Neural cell (in vitro differentiated cells): ENCODE data around the gene PSMA7. TPM values are rescaled to one million over a fixed set of nuclear protein-coding genes. Genes with fewer than 3 reads are reported as not detected.

Source experiments
- H2AFZ ChIP-seq: fragments of 200-600, 300-800 bp; sonication (generic), shearing (Covaris generic); 2 replicates; pipeline ENCODE4 v1.6.0; 2014; ENCODE audit warnings: low read depth, mild to moderate bottlenecking, antibody characterized with exemption, low read length, moderate library complexity
- H3F3A ChIP-seq: fragments of 200-600 bp; shearing (Covaris generic); 2 replicates; pipeline ENCODE4 v1.6.1; 2016; ENCODE audit warnings: mild to moderate bottlenecking, moderate library complexity, mixed read lengths, antibody characterized with exemption, low read length; ENCODE audit not compliant: insufficient read depth, poor library complexity, severe bottlenecking
- H3K27ac ChIP-seq: fragments of 200-600, 300-800 bp; sonication (generic), shearing (Covaris generic); 2 replicates; pipeline ENCODE4 v1.5.1; 2014; ENCODE audit warnings: mild to moderate bottlenecking, low read length, moderate library complexity
- H3K27me3 ChIP-seq: fragments of 300-800, 200-600 bp; sonication (generic), shearing (Covaris generic); 2 replicates; pipeline ENCODE4 v1.6.0; 2014; ENCODE audit warnings: mild to moderate bottlenecking, low read depth, low read length, moderate library complexity; ENCODE audit not compliant: insufficient read depth
- H3K36me3 ChIP-seq: fragments of 300-800, 200-600 bp; sonication (generic), shearing (Covaris generic); 2 replicates; pipeline ENCODE4 v1.5.1; 2014; ENCODE audit warnings: mild to moderate bottlenecking, antibody characterized with exemption, low read length, moderate library complexity; ENCODE audit not compliant: insufficient read depth
- H3K4me2 ChIP-seq: fragments of 300-800, 200-600 bp; sonication (generic), shearing (Covaris generic); 2 replicates; pipeline ENCODE4 v1.6.0; 2014; ENCODE audit warnings: mild to moderate bottlenecking, low read length
- H3K4me3 ChIP-seq: fragments of 300-800, 200-600 bp; sonication (generic), shearing (Covaris generic); 2 replicates; pipeline ENCODE4 v1.5.1; 2014; ENCODE audit warnings: mild to moderate bottlenecking, low read length, moderate library complexity
- H3K79me2 ChIP-seq: fragments of 200-600 bp; shearing (Covaris generic); replicated peaks from 2 replicates; pipeline ENCODE4 v1.6.0; 2014; ENCODE audit warnings: mild to moderate bottlenecking, low read length, moderate library complexity; ENCODE audit not compliant: insufficient read depth
- H3K9ac ChIP-seq: fragments of 300-800, 200-600 bp; sonication (generic), shearing (Covaris generic); 2 replicates; pipeline ENCODE4 v1.6.1; 2016; ENCODE audit warnings: mild to moderate bottlenecking, low read length, mixed read lengths
- H3K9me2 ChIP-seq: fragments of 200-600 bp; shearing (Covaris generic); 2 replicates; pipeline ENCODE4 v1.6.1; 2016; ENCODE audit warnings: mild to moderate bottlenecking, low read length, mixed read lengths; ENCODE audit not compliant: insufficient read depth
- H3K9me3 ChIP-seq: fragments of 200-600, 300-800 bp; sonication (generic), shearing (Covaris generic); 2 replicates; pipeline ENCODE4 v1.6.1; 2016; ENCODE audit warnings: mild to moderate bottlenecking, mixed run types, low read length, moderate library complexity, mixed read lengths
- H4K20me1 ChIP-seq: fragments of 200-600 bp; shearing (Covaris generic); 2 replicates; pipeline ENCODE4 v1.6.1; 2016; ENCODE audit warnings: mild to moderate bottlenecking, mixed run types; ENCODE audit not compliant: insufficient read depth
- EP300 ChIP-seq: fragments of 450-650 bp; conservative IDR thresholded peaks from 2 replicates; pipeline ENCODE4 v1.6.1; 2014; ENCODE audit warnings: antibody characterized with exemption, mild to moderate bottlenecking, moderate library complexity; ENCODE audit not compliant: poor library complexity, severe bottlenecking
- EZH2 ChIP-seq: fragments of 200-600, 300-800 bp; shearing (Covaris generic), sonication (generic); IDR thresholded peaks from 2 replicates; pipeline ENCODE4 v1.6.1; 2014; ENCODE audit warnings: antibody characterized with exemption, low read length, borderline replicate concordance, mild to moderate bottlenecking; ENCODE audit not compliant: insufficient read depth, poor library complexity, severe bottlenecking
- MXI1 ChIP-seq: fragments of 450-650 bp; conservative IDR thresholded peaks from 2 replicates; pipeline ENCODE4 v1.6.1; 2014; ENCODE audit warnings: antibody characterized with exemption, mild to moderate bottlenecking; ENCODE audit not compliant: poor library complexity, severe bottlenecking
- POLR2AphosphoS5 ChIP-seq: IDR thresholded peaks from 2 replicates; pipeline ENCODE4 v1.6.1; 2012
- RAD21 ChIP-seq: fragments of 450-650 bp; conservative IDR thresholded peaks from 2 replicates; pipeline ENCODE4 v1.6.1; 2014; ENCODE audit warnings: antibody characterized with exemption, mild to moderate bottlenecking, moderate library complexity
- REST ChIP-seq: IDR thresholded peaks from 2 replicates; pipeline ENCODE4 v1.6.1; 2012; ENCODE audit warnings: borderline replicate concordance
- SMC3 ChIP-seq: fragments of 450-650 bp; conservative IDR thresholded peaks from 2 replicates; pipeline ENCODE4 v1.6.1; 2014; ENCODE audit warnings: antibody characterized with exemption, mild to moderate bottlenecking, moderate library complexity; ENCODE audit not compliant: poor library complexity
- TAF1 ChIP-seq: IDR thresholded peaks from 2 replicates; pipeline ENCODE4 v1.6.1; 2012; ENCODE audit warnings: low read depth
- polyA plus RNA-seq: library from polyadenylated mRNA; depleted of rRNA; stranded (reverse); fragments of >200 nt; gene quantifications from 2 replicates; pipeline ENCODE4 v1.2.3, GENCODE V29; 2014
- TF ChIP-seq, protein P1 (sequence below): fragments of 450-650 bp; IDR thresholded peaks from 2 replicates; pipeline ENCODE4 v1.5.1; 2014; ENCODE audit warnings: antibody characterized with exemption, mild to moderate bottlenecking, moderate library complexity; ENCODE audit not compliant: poor library complexity, severe bottlenecking

PSMA7 gene
- polyA plus RNA-seq, 1 donor from 2014 or later, result 874 TPM

DNA sequence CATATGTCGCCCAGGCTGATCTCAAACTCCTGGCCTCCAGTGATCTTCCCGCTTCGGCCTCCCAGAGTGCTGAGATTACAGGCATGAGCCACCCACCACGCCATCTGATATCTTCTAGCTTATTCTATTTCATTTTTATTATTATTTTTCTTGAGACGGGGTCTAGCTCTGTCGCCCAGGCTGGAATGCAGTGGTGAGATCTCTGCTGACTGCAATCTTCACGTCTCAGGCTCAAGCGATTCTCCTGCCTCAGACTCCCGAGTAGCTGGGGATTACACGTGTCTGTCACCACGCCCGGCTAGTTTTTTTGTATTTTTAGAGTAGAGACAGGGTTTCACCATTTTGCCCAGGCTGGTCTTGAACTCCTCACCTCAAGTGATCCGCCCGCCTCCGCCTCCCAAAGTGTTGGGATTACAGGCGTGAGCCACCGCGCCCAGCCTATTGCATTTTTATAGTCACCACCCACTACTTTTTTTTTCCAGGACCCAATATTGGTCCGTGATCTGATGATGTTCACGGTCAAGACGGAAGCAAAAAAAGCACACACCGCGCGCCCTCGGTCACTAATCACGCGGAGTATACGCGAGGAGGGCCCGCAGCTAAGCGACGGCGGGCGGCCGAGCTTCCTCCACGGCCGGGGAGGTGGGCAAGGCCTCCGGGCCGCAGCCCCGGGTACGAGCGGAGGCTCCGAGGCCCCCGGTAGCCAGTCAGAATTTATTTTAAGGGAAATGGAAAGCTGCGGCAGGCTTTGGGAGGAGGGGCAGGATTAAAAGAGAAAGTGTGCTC is 22.0 kb downstream of the PSMA7 start:
- H3K9me2 ChIP-seq, result no peaks in the 10 kb centered on the region
- peaks cover 29% of the 10 kb centered on the region for H3K79me2 ChIP-seq
- H4K20me1 ChIP-seq, result peaks cover 14% of the 10 kb centered on the region
- H3K9ac ChIP-seq, result peak overlapping the region; percentile 68
- H3F3A ChIP-seq, result peaks cover 6% of the 10 kb centered on the region
- peak overlapping the region; percentile 56 for H2AFZ ChIP-seq
- H3K9me3 ChIP-seq, result no peaks in the 10 kb centered on the region
- no peak for TF ChIP-seq EP300
- peak overlapping the region; percentile 76 for H3K27ac ChIP-seq
- H3K4me3 ChIP-seq, result peak overlapping the region; percentile 74
- H3K27me3 ChIP-seq, result no peaks in the 10 kb centered on the region
- no peaks in the 10 kb centered on the region for H3K36me3 ChIP-seq
- peak overlapping the region; percentile 80 for H3K4me2 ChIP-seq

DNA sequence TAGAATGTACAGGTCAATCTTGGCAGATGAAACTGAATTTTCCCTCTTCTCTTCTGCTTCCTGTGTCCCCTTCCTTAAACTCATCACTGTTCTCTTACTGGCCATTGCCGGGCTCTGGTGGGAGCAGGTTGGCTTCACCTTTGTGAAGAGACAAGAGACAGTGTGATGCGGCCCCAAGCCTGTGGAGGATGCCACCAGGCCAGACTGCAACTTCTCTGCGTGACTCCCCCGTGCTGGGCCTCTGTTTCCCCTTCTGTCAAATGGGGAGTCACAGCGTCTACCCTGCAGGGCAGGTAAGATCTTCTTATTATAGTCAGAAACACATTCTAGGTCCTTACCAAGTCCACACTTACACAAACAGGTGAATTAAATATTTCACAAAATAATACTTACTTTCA is 22.8 kb downstream of the PSMA7 start:
- H3F3A ChIP-seq, result peaks cover 6% of the 10 kb centered on the region
- no peak for TF ChIP-seq POLR2AphosphoS5
- TF ChIP-seq EZH2, result no peak
- no peak for TF ChIP-seq SMC3
- TF ChIP-seq, protein P1, sequence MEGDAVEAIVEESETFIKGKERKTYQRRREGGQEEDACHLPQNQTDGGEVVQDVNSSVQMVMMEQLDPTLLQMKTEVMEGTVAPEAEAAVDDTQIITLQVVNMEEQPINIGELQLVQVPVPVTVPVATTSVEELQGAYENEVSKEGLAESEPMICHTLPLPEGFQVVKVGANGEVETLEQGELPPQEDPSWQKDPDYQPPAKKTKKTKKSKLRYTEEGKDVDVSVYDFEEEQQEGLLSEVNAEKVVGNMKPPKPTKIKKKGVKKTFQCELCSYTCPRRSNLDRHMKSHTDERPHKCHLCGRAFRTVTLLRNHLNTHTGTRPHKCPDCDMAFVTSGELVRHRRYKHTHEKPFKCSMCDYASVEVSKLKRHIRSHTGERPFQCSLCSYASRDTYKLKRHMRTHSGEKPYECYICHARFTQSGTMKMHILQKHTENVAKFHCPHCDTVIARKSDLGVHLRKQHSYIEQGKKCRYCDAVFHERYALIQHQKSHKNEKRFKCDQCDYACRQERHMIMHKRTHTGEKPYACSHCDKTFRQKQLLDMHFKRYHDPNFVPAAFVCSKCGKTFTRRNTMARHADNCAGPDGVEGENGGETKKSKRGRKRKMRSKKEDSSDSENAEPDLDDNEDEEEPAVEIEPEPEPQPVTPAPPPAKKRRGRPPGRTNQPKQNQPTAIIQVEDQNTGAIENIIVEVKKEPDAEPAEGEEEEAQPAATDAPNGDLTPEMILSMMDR, result no peak
- no peak for TF ChIP-seq RAD21
- TF ChIP-seq REST, result no peak
- TF ChIP-seq EP300, result no peak
- TF ChIP-seq MXI1, result no peak
- TF ChIP-seq TAF1, result no peak
- H3K36me3 ChIP-seq, result no peaks in the 10 kb centered on the region
- no peak overlapping the region for H3K9ac ChIP-seq
- H3K4me3 ChIP-seq, result no peak overlapping the region
- H3K9me3 ChIP-seq, result no peaks in the 10 kb centered on the region
- peaks cover 14% of the 10 kb centered on the region for H4K20me1 ChIP-seq
- H2AFZ ChIP-seq, result no peak overlapping the region
- peaks cover 24% of the 10 kb centered on the region for H3K79me2 ChIP-seq
- no peak overlapping the region for H3K27ac ChIP-seq
- no peaks in the 10 kb centered on the region for H3K9me2 ChIP-seq
- no peaks in the 10 kb centered on the region for H3K27me3 ChIP-seq
- no peak overlapping the region for H3K4me2 ChIP-seq
